Measurements from ENCODE around the gene LRRC8D.
"Not testable (repeated sequence)": the region's sequence is repeated elsewhere in the genome, so short reads cannot be mapped to it uniquely, and the experiment has no call there.

Gene LRRC8D

DNA sequence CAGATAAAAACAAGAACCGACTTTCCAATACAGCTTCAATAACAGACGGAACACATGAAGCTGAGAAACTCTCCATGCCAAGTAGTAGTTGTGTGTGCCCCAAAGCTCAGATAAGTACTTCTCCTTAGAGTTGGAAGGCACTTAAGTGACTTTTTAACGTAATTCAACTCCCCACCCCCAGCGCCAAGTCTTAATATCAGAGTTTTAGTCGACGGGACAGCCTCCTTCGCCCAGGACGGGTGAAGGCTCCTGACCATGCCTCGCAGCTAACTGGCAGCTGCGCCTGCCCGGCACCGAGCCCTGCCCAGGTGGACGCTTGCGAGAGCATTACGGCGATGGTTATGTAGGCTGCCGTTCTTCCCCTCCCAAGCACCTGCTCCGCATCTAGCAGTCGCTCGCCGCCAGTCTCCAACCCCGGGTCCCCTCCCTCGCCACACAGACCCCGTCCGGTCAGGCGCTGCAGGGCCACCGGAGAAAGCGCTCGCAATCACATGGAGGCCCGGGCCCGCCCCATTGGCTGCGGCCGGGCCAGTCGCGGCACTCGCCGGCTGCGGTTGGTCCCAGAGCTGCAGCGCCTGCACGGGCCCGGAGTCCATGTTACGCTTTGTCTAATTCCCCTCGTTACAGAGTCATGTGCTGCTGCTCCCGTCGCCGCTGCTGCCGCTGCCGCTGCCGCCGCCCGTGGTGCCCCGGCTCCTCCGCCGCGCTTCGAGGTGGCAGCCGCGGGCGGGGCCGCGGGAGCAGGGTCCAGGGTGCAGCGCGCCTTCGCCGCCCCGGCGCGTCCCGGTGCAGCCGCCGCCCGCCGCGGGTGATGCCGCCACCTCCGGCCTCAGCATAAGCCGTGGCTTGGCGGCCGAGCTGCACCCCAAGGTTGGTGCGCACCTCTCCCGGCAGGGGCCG, at the start of gene LRRC8D:
Gene LRRC8D, plus strand, starts transcription at position 611 of the 900 bp plus-strand sequence. CDS start 112,037 bp downstream, outside the sequence.
- DNase-seq (ENCODE audit: low read depth, low spot score), result peak; percentile 92

DNA sequence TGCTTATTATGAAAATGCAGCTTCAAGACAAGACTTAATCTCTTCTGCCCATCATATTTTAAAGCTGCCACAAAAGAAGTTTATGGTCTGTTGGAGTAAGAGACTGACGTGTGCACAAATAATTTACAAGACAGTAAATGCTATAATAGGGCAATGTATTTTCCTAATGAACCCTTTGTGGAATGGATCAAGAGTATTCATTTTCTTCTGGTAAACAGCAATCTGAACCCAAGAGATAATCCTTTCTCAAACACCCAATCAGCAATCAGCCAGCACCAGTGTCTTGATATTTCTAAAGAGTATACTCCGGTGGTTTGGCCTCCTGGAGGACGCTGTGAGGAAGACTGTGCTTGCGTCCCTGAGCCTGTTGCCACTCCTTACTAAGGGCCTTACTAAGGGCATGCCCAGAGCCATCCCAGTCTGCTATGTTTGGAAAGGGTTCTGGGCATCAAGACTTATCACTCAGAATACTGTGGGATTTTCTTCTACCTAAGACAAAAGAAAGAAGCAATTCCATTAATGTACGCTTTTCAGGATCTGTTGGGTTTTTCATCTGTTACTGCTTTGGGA, 48.8 kb upstream of the LRRC8D start:
- no peak for DNase-seq (ENCODE audit: low read depth, low spot score)

DNA sequence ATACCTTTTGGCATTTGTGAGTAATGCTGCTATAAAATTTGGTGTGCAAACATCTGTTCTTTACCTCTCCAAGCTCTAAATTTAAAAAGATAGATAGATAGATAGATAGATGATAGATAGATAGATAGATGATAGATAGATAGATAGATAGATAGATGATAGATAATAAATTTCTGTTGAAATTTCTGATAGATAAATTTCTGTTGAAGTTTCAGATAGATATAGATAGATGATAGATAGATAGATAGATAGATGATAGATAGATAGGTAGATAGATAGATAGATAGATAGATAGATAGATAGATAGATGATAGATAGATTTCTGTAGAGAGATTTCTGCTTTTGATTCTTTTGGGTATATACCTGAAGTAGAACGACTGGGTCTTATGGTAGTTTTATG, 44.7 kb upstream of the LRRC8D start:
- DNase-seq (ENCODE audit: low read depth, low spot score), result not testable (repeated sequence)

GRCh38 chr1:89777271-89777670, 43.6 kb upstream of the LRRC8D start:
- DNase-seq (ENCODE audit: low read depth, low spot score), result not testable (repeated sequence)

DNA sequence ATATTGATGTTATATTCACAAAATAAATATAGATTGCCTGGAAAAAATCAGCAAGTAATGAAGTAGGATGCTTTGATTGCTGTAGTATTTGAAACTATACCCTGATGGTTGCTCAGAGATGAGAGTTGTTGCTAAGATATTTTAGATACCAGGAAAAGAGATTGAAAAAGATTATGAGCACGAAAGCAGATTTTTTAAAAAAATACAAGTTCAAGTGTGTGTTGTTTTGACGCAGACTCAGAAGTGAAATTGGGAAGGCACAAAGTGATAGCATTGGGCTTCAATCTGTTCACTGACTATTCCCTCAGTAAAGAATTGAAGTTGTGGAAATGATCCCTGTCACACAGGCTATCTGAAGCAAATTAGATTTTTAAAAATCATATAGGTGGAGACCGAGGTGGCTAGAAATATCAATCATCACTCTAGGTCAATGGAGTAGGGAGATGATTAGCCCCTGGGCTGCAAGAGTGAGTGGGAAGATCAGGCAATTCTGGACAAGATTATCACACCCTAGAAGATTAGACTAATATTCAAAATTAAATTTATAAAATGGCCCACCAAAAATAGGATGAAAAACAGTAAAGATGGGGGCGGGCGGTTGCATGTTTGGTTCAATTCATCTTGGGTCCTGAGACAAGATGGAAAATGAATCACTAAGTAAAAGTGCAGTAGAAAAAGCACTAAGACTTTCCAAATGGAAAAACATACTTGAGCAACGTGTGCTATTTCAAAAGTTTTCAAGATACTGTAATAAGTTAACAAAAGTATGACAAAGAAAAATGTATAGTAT, 41.5 kb upstream of the LRRC8D start:
- DNase-seq (ENCODE audit: low read depth, low spot score), result no peak

DNA sequence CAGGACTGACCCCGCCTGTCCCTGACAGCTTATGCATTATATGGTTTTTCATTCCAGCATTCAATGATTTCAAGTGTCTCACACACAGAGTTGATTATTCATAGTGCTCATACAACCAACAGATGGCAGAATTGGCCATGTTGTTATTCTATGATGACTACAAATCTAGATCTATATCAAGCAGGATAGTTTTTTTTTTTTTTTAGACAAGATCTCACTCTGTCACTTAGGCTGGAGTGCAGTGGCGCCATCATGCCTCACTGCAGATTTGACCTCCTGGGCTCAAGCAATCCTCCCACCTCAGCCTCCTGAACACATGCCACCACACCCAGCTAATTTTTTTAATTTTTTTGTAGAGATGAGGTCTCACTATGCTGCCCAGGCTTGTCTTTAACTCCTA, 40.1 kb upstream of the LRRC8D start:
- DNase-seq (ENCODE audit: low read depth, low spot score), result no peak

DNA sequence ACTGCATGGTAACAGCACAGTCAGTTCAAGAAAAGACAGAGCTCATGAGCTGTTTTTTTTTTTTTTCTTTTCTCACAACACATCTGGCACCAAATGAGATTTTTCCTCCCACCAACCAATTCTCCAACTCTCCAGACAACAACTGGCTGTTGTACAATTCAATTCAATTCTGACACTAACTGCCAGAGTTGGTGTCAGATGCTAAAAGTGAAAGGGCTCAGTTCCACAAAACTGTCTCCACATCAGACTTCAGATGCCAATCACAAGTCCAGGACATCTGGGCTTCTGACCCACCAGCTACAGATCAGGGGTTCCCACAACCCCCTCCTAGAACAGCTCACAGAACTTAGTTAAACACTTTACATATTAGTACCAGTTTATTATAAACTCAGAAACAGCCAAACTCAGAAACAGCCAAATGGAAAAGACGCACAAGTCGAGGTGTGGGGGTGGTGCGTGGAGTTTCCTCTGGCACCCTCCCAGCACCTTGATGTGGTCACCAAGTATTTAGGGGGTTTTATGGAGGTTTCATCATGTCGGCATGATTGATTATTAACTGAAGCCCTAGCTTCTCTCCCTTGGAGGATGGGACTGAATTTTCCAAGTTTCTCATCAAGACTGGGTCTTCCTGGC, 39.2 kb upstream of the LRRC8D start:
- DNase-seq (ENCODE audit: low read depth, low spot score), result no peak

- DNase-seq (ENCODE audit: low read depth, low spot score), result no peak
These were observed 34.1 kb upstream of the LRRC8D start for GRCh38 chr1:89786628-89787214.

- DNase-seq (ENCODE audit: low read depth, low spot score), result no peak
These were observed 30.2 kb upstream of the LRRC8D start for GRCh38 chr1:89790592-89790991.

- DNase-seq (ENCODE audit: low read depth, low spot score), result no peak
These were observed 29.6 kb upstream of the LRRC8D start for GRCh38 chr1:89791064-89791726.

GRCh38 chr1:89794406-89794805, 26.4 kb upstream of the LRRC8D start:
- DNase-seq (ENCODE audit: low read depth, low spot score), result peak; percentile 47

DNA sequence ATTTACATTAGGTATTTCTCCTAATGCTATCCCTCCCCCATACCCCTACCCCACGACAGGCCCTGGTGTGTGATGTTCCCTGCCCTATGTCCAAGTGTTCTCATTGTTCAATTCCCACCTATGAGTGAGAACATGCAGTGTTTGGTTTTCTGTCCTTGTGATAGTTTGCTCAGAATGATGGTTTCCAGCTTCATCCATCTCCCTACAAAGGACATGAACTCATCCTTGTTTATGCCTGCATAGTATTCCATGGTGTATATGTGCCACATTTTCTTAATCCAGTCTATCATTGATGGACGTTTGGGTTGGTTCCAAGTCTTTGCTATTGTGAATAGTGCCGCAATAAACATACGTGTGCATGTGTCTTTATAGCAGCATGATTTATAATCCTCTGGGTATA, 25.3 kb upstream of the LRRC8D start:
- DNase-seq (ENCODE audit: low read depth, low spot score), result not testable (repeated sequence)

GRCh38 chr1:89797876-89798275, 23.0 kb upstream of the LRRC8D start:
- DNase-seq (ENCODE audit: low read depth, low spot score), result not testable (repeated sequence)

DNA sequence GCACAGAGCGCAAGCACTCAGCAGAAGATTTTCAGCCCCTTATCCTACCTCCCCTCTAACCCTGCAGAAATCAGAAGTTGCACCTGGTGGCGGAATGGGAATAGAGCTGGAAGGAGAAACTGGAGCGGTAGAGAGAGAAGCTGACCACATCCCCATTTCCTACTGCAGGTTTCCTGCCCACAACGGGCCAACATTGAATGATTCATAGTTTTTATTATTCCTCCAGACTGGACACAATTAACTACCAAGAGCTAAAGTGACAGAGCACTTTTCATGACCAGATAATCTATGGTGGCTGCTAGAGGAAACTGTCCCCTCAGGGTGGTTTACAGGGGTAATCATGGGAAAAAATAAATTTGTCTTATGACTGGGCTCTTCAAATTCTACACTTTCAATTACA, 21.3 kb upstream of the LRRC8D start:
- DNase-seq (ENCODE audit: low read depth, low spot score), result no peak

- no peak for DNase-seq (ENCODE audit: low read depth, low spot score)
These were observed 20.7 kb upstream of the LRRC8D start for GRCh38 chr1:89800022-89800655.

GRCh38 chr1:89800718-89801117, 20.1 kb upstream of the LRRC8D start:
- no peak for DNase-seq (ENCODE audit: low read depth, low spot score)

DNA sequence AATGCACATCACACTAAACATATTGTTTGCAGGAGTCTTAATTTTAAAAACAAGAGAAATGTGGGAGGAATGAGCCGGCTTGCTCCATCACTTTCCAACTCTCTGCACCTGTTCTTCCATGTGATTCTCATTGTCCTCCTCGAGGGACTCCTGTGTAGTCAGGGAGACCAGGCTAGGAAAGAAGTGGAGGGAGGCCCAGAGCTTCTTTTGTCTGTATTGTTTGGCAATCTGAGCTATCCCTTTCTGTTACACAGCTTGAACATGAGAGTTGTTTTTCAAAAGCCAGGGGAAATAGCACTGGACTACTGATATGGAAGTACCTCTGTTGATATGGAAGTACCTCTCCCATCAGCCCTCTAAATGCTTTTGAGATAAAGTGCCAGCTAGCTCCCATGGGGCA, 18.8 kb upstream of the LRRC8D start:
- no peak for DNase-seq (ENCODE audit: low read depth, low spot score)

- no peak for DNase-seq (ENCODE audit: low read depth, low spot score)
These were observed 18.0 kb upstream of the LRRC8D start for GRCh38 chr1:89802841-89803240.

DNA sequence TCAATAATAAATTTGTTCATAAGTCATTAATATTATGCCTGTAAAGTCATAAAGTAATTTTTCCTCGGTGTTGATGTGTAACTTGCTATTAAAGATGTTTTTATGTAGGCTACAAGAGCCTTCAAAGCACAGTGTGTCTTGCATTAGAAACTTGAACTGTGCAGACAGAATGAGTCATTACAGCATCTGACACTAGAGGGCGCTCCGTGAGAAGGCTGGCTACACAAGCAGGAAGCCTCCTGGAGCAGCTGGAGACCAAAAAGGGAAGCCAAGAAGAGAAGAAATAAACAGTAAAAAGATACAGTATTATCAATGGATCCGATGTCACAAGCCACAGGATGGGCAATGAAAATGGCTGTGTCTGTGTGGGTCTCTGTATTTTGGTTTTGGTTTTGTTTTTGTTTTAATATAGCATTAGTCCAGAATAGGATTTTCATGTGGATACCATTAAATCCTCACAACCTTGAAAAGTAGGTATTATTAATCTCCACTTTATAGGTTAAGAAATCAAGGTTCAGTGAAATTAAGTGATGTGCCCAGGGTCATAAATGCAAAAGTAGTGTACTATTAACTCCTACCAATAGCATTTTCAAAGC, 16.1 kb upstream of the LRRC8D start:
- peak; percentile 80 for DNase-seq (ENCODE audit: low read depth, low spot score)

DNA sequence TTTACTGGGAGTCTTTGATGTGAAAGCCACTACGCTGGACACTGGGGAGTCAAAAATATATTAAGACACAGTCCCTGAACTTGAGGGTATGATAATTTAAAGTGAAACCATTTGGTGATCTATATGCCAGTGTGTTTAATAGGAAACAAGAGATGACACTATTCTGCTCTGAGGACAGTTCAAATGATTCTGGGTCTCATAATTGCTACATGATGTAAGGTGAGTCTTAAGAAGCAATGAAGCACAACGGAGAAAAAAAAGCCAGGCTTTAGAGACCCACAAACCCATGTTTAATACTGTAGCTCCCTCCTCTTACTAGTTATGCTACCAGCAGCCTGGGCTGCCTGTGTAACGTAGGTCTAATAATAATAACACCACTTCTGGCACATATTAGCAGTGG, 14.2 kb upstream of the LRRC8D start:
- no peak for DNase-seq (ENCODE audit: low read depth, low spot score)

Data from ELF-1 (cell line).